ENCODE results near the gene GNG8.

GRCh38 chr19:46624958-46625661, 10.9 kb downstream of the GNG8 start, which contains the start of gene PTGIR:
- TF ChIP-seq POLR2A (IDR thresholded peaks at IDR 0.05): peak in 2 of 3 donors; percentile 29 to 36
- no peak for TF ChIP-seq CTCF (IDR thresholded peaks at IDR 0.05)
